HG02763 (cell line): Measurements from ENCODE around the gene BEGAIN.

Source experiments
- ATAC-seq: cut with Tn5 transposase; IDR thresholded peaks from one replicate; pipeline ENCODE4 v1.9.1; 2021; ENCODE audit warnings: mild to moderate bottlenecking, moderate library complexity; ENCODE audit not compliant: unreplicated experiment

The BEGAIN gene

GRCh38 chr14:100554696-100555320 lies 32.4 kb downstream of the BEGAIN start:
- ATAC-seq: no peak

GRCh38 chr14:100554082-100554677 lies 33.0 kb downstream of the BEGAIN start:
- ATAC-seq: no peak

GRCh38 chr14:100553471-100553870 lies 33.7 kb downstream of the BEGAIN start:
- no peak for ATAC-seq

- no peak for ATAC-seq
Observed at GRCh38 chr14:100552524-100553125, 34.6 kb downstream of the BEGAIN start.

GRCh38 chr14:100551056-100551455 lies 36.2 kb downstream of the BEGAIN start:
- no peak for ATAC-seq

- ATAC-seq: no peak
Observed at GRCh38 chr14:100549834-100550625, 37.2 kb downstream of the BEGAIN start.

- no peak for ATAC-seq
Observed at GRCh38 chr14:100548939-100549338, 38.3 kb downstream of the BEGAIN start.

- no peak for ATAC-seq
Observed at GRCh38 chr14:100548295-100548655, 38.9 kb downstream of the BEGAIN start.

GRCh38 chr14:100547633-100548294 lies 39.5 kb downstream of the BEGAIN start:
- ATAC-seq: no peak

- ATAC-seq: no peak
Observed at GRCh38 chr14:100546051-100546443, 41.2 kb downstream of the BEGAIN start.

- ATAC-seq: no peak
Observed at GRCh38 chr14:100545359-100545758, 41.9 kb downstream of the BEGAIN start.

- ATAC-seq: no peak
Observed at GRCh38 chr14:100544506-100545141, 42.6 kb downstream of the BEGAIN start.

- no peak for ATAC-seq
Observed at GRCh38 chr14:100543471-100544455, 43.5 kb downstream of the BEGAIN start.

- no peak for ATAC-seq
Observed at GRCh38 chr14:100542619-100543205, 44.5 kb downstream of the BEGAIN start.

- ATAC-seq: no peak
Observed at GRCh38 chr14:100541621-100542560, 45.3 kb downstream of the BEGAIN start.

- no peak for ATAC-seq
Observed at GRCh38 chr14:100540926-100541620, 46.1 kb downstream of the BEGAIN start.

- no peak for ATAC-seq
Observed at GRCh38 chr14:100540141-100540925, 46.9 kb downstream of the BEGAIN start.
